Neuronal stem cell (in vitro differentiated cells): ENCODE data around the gene GRIK3.

Source experiments
- DNase-seq: peaks from one replicate; pipeline ENCODE4 v3.0.0-alpha.2; 2013; ENCODE audit warnings: low spot score
- H2AFZ ChIP-seq: one replicate; pipeline ENCODE4 v1.6.1; 2013; ENCODE audit warnings: mild to moderate bottlenecking, low read length, inconsistent platforms
- H2AK5ac ChIP-seq: 2 replicates; pipeline ENCODE4 v1.6.1; 2013; ENCODE audit warnings: low read depth, mild to moderate bottlenecking, inconsistent platforms, low read length, moderate library complexity, mixed read lengths
- H2BK120ac ChIP-seq: 2 replicates; pipeline ENCODE4 v1.6.1; 2013; ENCODE audit warnings: low read depth, mild to moderate bottlenecking, inconsistent platforms, low read length, moderate library complexity, mixed read lengths
- H2BK12ac ChIP-seq: one replicate; pipeline ENCODE4 v1.6.1; 2013; ENCODE audit warnings: low read length, inconsistent platforms
- H2BK15ac ChIP-seq: 2 replicates; pipeline ENCODE4 v1.6.1; 2013; ENCODE audit warnings: mild to moderate bottlenecking, low read length, inconsistent platforms, mixed read lengths
- H2BK5ac ChIP-seq: one replicate; pipeline ENCODE4 v1.6.1; 2013; ENCODE audit warnings: inconsistent platforms, mild to moderate bottlenecking, low read length, moderate library complexity
- H3K14ac ChIP-seq: one replicate; pipeline ENCODE4 v1.6.1; 2013; ENCODE audit warnings: low read length, inconsistent platforms
- H3K18ac ChIP-seq: 2 replicates; pipeline ENCODE4 v1.6.1; 2013; ENCODE audit warnings: low read length, inconsistent platforms
- H3K23ac ChIP-seq: 2 replicates; pipeline ENCODE4 v1.6.1; 2013; ENCODE audit warnings: low read depth, mild to moderate bottlenecking, mixed read lengths, low read length, inconsistent platforms; ENCODE audit not compliant: poor library complexity
- H3K27ac ChIP-seq: replicated peaks from 3 replicates; pipeline ENCODE4 v1.5.1; 2013; ENCODE audit warnings: low read length, inconsistent platforms
- H3K27me3 ChIP-seq, 3 experiments: 2 replicates each; pipeline ENCODE4 v1.6.1; 2013; ENCODE audit warnings: low read length in 3 of 3, mild to moderate bottlenecking in 2 of 3, inconsistent platforms in 1 of 3, low read depth in 1 of 3, mixed read lengths in 1 of 3, moderate library complexity in 1 of 3; ENCODE audit not compliant: control insufficient read depth in 3 of 3, insufficient read depth in 3 of 3
- H3K36me3 ChIP-seq, 2 donors: replicated peaks in 1 of 2; 2 replicates each; pipeline ENCODE4 v1.6.1; 2013; ENCODE audit warnings: low read length in 2 of 2; ENCODE audit not compliant: control insufficient read depth in 2 of 2, insufficient read depth in 2 of 2
- H3K4ac ChIP-seq: 2 replicates; pipeline ENCODE4 v1.6.1; 2013; ENCODE audit warnings: inconsistent platforms, mild to moderate bottlenecking, low read length, moderate library complexity
- H3K4me1 ChIP-seq, 2 donors: 1 replicate in 1 of 2; 2 replicates in 1 of 2; pipeline ENCODE4 v1.6.1; 2013; ENCODE audit warnings: low read length in 2 of 2, low read depth in 1 of 2; ENCODE audit not compliant: control insufficient read depth in 2 of 2, insufficient read depth in 1 of 2
- H3K4me2 ChIP-seq: one replicate; pipeline ENCODE4 v1.6.1; 2013; ENCODE audit warnings: mild to moderate bottlenecking, low read length, inconsistent platforms; ENCODE audit not compliant: insufficient read depth, poor library complexity, severe bottlenecking
- H3K4me3 ChIP-seq, 2 donors: 2 replicates each; pipeline ENCODE4 v1.5.1; 2013; ENCODE audit warnings: low read length in 2 of 2, mild to moderate bottlenecking in 2 of 2, inconsistent platforms in 1 of 2, moderate library complexity in 1 of 2
- H3K79me1 ChIP-seq: one replicate; pipeline ENCODE4 v1.6.1; 2013; ENCODE audit warnings: low read depth, mild to moderate bottlenecking, inconsistent platforms, low read length, moderate library complexity
- H3K9ac ChIP-seq: one replicate; pipeline ENCODE4 v1.6.1; 2013; ENCODE audit warnings: mild to moderate bottlenecking, low read depth, low read length, inconsistent platforms; ENCODE audit not compliant: poor library complexity
- H3K9me3 ChIP-seq, 2 donors: replicated peaks in 1 of 2; 2 replicates each; pipeline versions ENCODE3 to v1.6.1; 2013; ENCODE audit warnings: low read length in 2 of 2, mild to moderate bottlenecking in 2 of 2, inconsistent platforms in 1 of 2, low read depth in 1 of 2, mixed read lengths in 1 of 2, moderate library complexity in 1 of 2; ENCODE audit not compliant: control insufficient read depth in 2 of 2, insufficient read depth in 1 of 2
- H4K8ac ChIP-seq: one replicate; pipeline ENCODE4 v1.6.1; 2013; ENCODE audit warnings: low read depth, mild to moderate bottlenecking, inconsistent platforms, low read length, moderate library complexity
- H4K91ac ChIP-seq: one replicate; pipeline ENCODE4 v1.6.1; 2013; ENCODE audit warnings: low read length, low read depth, mild to moderate bottlenecking, inconsistent platforms; ENCODE audit not compliant: poor library complexity
- WGBS, 2 donors: extraction: QIAGEN DNeasy Blood & Tissue Kit; methylation state at CpG; one replicate each; pipeline ENCODE4 v1.1.7; 2013; ENCODE audit warnings: missing lambda C conversion rate in 2 of 2, mixed read lengths in 1 of 2; ENCODE audit not compliant: insufficient read length in 2 of 2, insufficient replicate concordance in 1 of 2; ENCODE audit errors: extremely low coverage in 2 of 2; 5-methylcytosine and 5-hydroxymethylcytosine counted together

Gene GRIK3

DNA sequence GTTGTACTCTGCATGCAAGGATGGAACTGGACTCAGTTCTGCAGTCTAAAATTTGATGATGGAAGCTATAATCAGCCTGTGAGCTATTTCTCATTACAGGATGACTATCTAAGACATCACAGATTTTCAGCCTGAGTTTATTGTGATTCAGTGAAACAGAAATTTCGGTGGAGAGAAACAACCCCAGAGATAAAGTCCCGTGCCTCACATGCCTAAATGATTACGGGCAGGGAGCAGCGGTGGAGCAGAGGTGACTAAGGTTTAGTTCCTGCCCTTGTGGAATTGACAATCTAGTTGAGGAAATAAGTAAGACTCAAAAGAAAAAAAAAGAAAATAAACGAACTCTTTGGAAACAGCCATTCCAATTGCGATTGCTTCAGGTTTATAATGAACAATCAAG lies 96.9 kb downstream of the GRIK3 start:
- Histone ChIP-seq H3K4me3 (no peak overlapping the region), H2AFZ (no peak overlapping the region), H3K9ac (no peak overlapping the region), H3K4me2 (no peak overlapping the region), H3K4me1 (peaks cover 0 to 5% of the 10 kb centered on the region in 2 donors), H3K23ac (no peak overlapping the region), H3K4ac (no peak overlapping the region), H2AK5ac (no peak overlapping the region), H3K27me3 (no peaks in the 10 kb centered on the region), H2BK12ac (no peak overlapping the region), H3K27ac (no peak overlapping the region), H2BK5ac (no peak overlapping the region), H4K8ac (no peak overlapping the region), H3K36me3 (no peaks in the 10 kb centered on the region), H3K18ac (no peak overlapping the region), H3K14ac (peak overlapping the region; percentile 4), H2BK120ac (no peak overlapping the region), H3K79me1 (no peaks in the 10 kb centered on the region), H3K9me3 (no peaks in the 10 kb centered on the region), H4K91ac (no peak overlapping the region), H2BK15ac (no peak overlapping the region)
- no CpG with 5 or more reads among the region's 6 CpGs for WGBS, 2 donors
- no peak for DNase-seq

DNA sequence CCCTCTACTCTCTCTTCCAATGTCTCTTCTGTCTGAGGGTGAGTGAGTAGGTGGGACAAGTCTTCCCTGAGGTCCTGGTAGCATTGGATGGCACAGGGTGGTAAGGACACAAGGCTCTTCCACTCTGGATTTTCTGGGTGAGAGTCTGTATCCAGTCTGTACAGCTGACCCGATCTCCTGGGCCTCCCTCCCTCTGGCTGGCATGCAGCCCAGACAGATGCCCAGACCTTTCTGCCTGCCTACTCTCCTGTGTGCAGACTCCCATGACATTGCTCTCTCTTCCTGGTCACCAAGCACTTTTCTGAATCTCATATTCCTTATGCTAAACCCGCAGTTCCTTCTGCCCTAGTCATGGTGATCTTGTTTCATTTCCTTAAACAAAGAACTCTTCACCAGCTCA lies 100.3 kb downstream of the GRIK3 start:
- H2BK120ac ChIP-seq = no peak overlapping the region
- no peak overlapping the region for H3K27ac ChIP-seq
- H2BK15ac ChIP-seq = no peak overlapping the region
- H4K8ac ChIP-seq = no peak overlapping the region
- no peak overlapping the region for H2AK5ac ChIP-seq
- H3K14ac ChIP-seq = no peak overlapping the region
- no peaks in the 10 kb centered on the region for H3K36me3 ChIP-seq
- H3K27me3 ChIP-seq = no peaks in the 10 kb centered on the region
- H3K79me1 ChIP-seq = no peaks in the 10 kb centered on the region
- no peak overlapping the region for H2BK5ac ChIP-seq
- no peak overlapping the region for H3K18ac ChIP-seq
- no CpG with 5 or more reads among the region's 2 CpGs for WGBS, 2 donors
- no peak overlapping the region for H2BK12ac ChIP-seq
- H3K23ac ChIP-seq = no peak overlapping the region
- H2AFZ ChIP-seq = no peak overlapping the region
- no peaks in the 10 kb centered on the region for H3K4me1 ChIP-seq
- H3K4ac ChIP-seq = no peak overlapping the region
- no peaks in the 10 kb centered on the region for H3K9me3 ChIP-seq
- no peak for DNase-seq
- no peak overlapping the region for H3K4me2 ChIP-seq
- H4K91ac ChIP-seq = no peak overlapping the region
- no peak overlapping the region for H3K9ac ChIP-seq
- no peak overlapping the region for H3K4me3 ChIP-seq

DNA sequence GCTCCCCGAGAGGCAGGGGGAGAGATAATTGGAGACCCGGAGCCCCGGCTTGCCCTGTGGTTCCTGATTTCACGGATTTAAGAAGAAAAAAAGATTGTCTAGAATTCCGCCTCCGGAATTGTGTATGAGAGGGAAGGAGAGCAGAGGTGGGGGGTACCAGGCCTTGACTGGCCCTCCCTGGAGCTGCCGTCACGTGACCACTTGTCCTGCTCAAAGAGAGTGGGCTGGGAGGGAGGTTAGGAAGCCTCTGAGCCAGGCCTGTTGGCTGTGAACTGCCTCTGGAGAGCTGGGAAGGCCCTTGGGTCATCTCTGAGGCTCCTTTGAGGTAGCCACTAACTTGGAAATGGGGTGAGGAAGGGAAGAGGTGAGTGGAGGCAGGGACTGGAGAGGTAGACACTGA lies 106.5 kb downstream of the GRIK3 start:
- no peaks in the 10 kb centered on the region for H3K36me3 ChIP-seq
- no peak overlapping the region for H2AFZ ChIP-seq
- H2BK12ac ChIP-seq = no peak overlapping the region
- no peaks in the 10 kb centered on the region for H3K79me1 ChIP-seq
- WGBS, 2 donors = no CpG with 5 or more reads among the region's 8 CpGs
- H2BK5ac ChIP-seq = no peak overlapping the region
- no peak overlapping the region for H3K9ac ChIP-seq
- no peak overlapping the region for H3K23ac ChIP-seq
- H3K4me3 ChIP-seq = no peak overlapping the region
- no peak overlapping the region for H4K8ac ChIP-seq
- no peak overlapping the region for H4K91ac ChIP-seq
- no peak overlapping the region for H2AK5ac ChIP-seq
- H3K4me1 ChIP-seq = peaks cover 0 to 4% of the 10 kb centered on the region in 2 donors
- H3K14ac ChIP-seq = no peak overlapping the region
- H2BK15ac ChIP-seq = no peak overlapping the region
- H3K18ac ChIP-seq = no peak overlapping the region
- H2BK120ac ChIP-seq = no peak overlapping the region
- no peak for DNase-seq
- no peak overlapping the region for H3K4ac ChIP-seq
- H3K27ac ChIP-seq = no peak overlapping the region
- H3K27me3 ChIP-seq = no peaks in the 10 kb centered on the region
- no peak overlapping the region for H3K4me2 ChIP-seq
- no peaks in the 10 kb centered on the region for H3K9me3 ChIP-seq

DNA sequence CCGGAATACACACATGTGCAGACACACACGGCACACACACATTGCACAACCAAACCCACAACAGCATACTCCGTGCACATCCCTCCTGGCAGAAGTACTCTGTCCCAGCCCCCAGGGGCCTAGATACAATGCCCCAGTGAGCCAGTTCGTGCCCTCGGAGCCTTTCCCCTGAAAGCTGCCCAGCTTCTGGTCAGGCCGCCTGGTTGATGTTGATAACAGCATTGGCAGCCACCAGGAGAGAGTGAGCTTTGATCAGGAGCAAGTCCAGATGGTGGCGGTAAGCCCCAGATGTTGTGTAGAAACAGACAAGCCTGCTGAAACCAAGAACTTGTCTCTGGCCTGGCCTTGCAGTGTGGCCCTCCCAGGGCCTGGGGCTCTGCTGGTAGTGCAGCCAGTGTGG lies 109.1 kb downstream of the GRIK3 start:
- H2AFZ ChIP-seq = no peak overlapping the region
- no peak overlapping the region for H3K27ac ChIP-seq
- no peak overlapping the region for H4K91ac ChIP-seq
- no peak overlapping the region for H3K18ac ChIP-seq
- no peak overlapping the region for H2BK5ac ChIP-seq
- H4K8ac ChIP-seq = no peak overlapping the region
- H2BK12ac ChIP-seq = no peak overlapping the region
- no peaks in the 10 kb centered on the region for H3K9me3 ChIP-seq
- H2BK120ac ChIP-seq = no peak overlapping the region
- no peaks in the 10 kb centered on the region for H3K79me1 ChIP-seq
- H3K4me1 ChIP-seq = peaks cover 0 to 9% of the 10 kb centered on the region in 2 donors
- H3K27me3 ChIP-seq = no peaks in the 10 kb centered on the region
- no peak overlapping the region for H3K23ac ChIP-seq
- no peak overlapping the region for H3K9ac ChIP-seq
- H3K4me3 ChIP-seq = no peak overlapping the region
- H3K4me2 ChIP-seq = no peak overlapping the region
- no peak for DNase-seq
- no CpG with 5 or more reads among the region's 7 CpGs for WGBS, 2 donors
- no peak overlapping the region for H2BK15ac ChIP-seq
- H3K4ac ChIP-seq = no peak overlapping the region
- no peaks in the 10 kb centered on the region for H3K36me3 ChIP-seq
- H2AK5ac ChIP-seq = no peak overlapping the region
- no peak overlapping the region for H3K14ac ChIP-seq
